Activated naive CD4-positive, alpha-beta T cell (primary cell): Measurements from ENCODE around the gene TLE4.
"Not testable (repeated sequence)": the region's sequence is repeated elsewhere in the genome, so short reads cannot be mapped to it uniquely, and the experiment has no call there.

Experiments
- DNase-seq, 4 experiments: peaks; one replicate each; lab custom pipeline; 2025; lab: John Stamatoyannopoulos, UW

TLE4 gene

DNA sequence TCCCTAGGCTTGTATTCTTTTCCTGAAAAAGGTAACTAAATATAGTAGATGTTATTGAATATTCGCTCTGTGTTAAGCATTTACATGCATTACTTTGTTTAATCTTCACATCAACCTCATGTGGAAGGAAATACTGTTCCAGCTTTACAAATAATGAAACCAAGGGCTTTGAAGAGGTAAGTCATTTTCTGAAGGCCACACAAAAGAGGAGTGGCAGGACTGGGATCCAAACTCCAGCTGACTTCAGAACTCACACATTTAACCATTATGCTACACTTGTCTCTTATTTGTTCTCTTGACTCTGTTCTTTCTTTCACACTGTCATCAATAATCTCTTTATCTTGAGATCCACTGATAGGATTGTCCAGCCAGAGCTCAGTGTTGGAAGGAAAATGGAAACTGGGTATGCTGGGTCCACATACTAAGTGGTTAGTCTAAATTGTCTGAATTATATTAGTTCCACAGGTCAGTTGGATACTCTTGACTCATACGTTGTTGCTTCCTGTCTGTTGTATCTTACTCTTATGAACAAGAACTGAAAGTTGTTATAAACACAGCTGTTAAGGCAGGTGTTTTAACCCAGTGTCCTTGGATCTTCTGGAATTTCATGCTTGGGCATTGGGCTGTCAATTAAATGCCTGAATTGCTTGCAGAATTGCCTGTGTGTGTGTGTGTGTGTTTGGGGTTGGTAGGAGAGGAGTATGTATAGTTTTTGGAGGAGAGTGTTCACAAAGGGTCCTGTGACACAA is 65.6 kb downstream of the TLE4 start:
- no peak for DNase-seq

GRCh38 chr9:79638806-79639205 is 67.0 kb downstream of the TLE4 start:
- DNase-seq, result no peak

DNA sequence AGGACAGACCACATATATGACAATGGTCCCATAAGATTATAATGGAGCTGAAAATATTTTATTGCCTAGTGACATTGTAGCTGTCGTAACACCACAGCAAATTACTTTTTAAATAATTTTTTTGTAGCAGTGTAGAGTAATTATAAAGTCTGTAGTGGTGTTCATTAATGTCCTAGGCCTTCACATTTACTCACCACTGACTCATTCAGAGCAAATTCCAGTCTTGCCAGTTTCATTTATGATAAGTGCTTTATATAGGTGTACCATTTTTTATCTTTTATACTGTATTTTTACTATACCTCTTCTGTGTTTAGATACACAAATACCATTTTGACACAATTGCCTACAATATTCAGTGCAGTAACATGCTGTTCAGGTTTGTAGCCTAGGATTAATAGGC is 67.6 kb downstream of the TLE4 start:
- no peak for DNase-seq

- not testable (repeated sequence) for DNase-seq
Measured at GRCh38 chr9:79640067-79640466, 68.3 kb downstream of the TLE4 start.

DNA sequence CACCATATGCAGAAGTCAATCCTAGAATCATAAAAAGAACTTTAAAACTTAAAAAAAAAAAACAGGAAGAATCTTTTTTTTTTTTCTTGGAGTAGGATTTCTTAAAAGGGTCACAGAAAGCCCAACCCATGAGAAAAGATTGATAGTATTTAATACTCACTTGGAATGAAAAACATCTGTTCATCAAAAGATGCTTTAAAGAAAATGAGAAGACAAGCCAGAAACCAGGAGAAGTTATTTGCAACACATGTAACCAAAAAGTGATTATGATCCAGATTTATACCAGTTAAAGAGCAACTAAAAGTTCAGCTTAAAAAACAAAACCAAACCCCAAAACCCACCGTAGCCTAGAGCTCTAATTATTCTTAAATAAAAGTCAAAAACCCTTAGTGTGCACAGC is 69.3 kb downstream of the TLE4 start:
- DNase-seq, result no peak

DNA sequence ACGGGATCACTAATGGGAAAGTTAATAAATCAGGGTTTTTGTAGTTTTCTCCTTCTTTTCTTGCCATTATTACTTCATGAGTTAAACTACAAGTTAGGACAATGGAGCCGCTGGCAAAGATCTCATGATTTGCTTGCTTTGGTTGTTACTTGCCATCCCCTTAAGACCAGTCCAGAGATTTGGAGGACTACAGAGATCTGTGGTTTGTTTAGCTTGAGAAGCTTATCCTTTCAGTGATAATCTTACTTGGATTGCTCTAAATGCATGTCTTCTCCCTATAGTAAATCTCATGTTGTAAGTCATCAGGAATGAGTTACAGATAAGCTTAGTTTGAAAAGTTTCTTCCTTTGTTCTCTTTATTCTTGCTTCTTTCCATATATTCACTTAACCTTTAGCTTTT is 70.9 kb downstream of the TLE4 start:
- DNase-seq, result no peak

DNA sequence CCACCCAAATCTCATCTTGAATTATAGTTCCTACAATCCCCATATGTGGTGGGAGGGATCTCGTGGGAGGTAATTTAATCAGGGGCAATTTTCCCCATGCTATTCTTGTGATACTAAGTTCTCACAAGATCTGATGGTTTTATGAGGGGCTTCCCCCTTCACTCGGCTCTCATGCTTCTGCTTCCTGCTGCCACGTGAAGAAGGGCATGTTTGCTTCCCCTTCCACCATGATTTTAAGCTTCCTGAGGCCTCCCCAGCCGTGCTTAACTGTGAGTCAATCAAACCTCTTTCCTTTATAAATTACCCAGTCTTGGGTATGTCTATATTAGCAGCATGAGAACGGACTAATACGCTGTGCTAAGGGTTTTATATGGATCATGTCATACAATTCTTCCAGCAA is 72.3 kb downstream of the TLE4 start:
- no peak for DNase-seq

DNA sequence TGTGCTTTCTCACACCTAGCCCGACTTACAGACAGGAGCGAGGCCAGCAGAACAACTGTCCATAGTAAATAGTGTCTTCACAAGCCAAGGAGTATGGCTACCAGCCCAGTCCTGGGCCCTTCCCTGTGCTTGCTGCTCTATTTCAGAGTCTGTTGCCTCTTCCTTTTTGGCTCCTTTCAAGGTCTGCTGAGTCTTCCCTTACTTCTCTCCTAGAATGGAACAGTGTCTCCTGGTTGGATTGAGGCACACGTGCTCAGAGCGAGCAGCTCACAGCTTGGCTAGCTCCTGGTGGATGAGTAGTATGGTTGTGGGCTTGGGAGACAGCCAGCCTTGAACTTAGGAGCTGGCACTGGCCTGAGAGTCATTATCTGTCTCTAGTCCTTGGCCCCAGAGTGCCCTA is 72.8 kb downstream of the TLE4 start:
- no peak for DNase-seq

- no peak for DNase-seq
Measured at GRCh38 chr9:79645110-79645509, 73.3 kb downstream of the TLE4 start.

- no peak for DNase-seq
Measured at GRCh38 chr9:79646096-79646495, 74.3 kb downstream of the TLE4 start.

DNA sequence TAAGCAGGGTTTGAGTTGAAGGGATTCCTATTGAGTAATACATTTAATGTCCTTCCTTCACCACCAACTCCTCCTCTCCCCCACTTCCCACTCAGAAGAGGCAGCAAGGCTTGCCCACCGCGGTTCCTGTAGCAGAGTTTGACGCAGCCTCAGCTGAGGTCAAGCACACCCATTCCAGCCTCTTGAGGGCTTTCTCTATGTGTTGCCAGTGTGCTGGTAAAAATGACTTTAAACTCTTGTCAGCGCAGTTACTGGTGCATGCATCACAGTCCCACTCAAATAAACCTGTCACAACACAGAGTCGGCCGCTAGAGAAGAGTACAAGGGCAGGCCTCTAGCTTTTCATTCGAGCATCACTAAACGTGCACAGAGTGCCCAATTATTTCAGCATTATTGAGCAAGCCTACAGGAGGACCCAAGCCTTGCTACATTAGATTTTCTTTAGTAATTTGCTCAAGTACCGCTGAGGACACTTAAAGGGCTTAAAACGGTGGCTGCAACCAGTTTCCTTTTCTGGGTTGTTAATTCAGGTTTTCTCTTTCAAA is 79.6 kb downstream of the TLE4 start:
- no peak for DNase-seq

GRCh38 chr9:79652598-79652997 is 80.8 kb downstream of the TLE4 start:
- DNase-seq, result no peak

DNA sequence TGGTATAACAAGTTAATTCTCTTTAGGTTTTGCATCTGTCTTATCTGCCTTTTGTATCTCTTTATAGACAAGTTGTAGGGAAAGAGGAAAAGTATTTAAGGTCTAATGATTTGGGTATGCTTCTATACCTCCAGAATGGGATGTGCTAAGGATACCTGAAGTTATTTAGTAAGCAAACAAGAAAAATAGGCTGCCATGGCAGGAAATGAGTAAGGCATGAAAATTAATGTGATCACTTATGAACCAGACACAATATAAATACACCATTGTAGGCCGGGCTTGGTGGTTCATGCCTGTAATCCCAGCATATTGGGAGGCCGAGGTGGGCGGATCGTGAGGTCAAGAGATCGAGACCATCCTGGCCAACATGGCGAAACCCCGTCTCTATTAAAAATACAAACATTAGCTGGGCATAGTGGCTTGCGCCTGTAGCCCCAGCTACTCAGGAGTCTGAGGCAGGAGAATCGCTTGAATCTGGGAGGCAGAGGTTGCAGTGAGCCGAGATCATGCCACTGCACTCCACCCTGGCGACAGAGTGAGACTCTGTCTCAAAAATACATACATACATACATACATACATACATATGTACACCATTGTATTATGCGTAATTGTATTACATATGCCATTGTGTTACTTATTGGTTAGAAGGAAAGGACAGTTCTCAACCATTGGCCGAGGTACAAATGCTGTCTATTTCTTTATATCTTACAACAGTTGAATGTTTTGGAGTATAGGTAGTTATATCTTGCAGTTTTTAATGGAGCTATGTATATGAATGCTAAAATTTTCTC is 83.0 kb downstream of the TLE4 start:
- DNase-seq, result not testable (repeated sequence)

DNA sequence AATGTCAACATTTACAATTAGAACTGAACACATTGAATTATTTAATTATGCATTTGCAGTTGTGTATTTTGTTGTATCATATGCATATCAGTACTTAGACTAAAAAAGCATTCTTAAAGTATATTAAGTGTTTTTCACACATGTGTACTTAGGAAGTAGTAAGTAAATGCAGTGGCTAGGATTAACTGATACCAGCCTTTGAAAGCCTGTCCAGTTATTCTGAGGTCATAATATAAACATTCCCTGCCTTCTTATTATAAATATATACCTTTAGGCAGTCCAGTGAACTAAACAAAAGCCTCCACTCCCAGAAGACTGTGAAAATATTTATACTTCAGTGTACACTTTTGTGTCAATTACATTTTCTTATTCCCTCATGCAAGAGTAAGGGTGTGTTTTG is 83.8 kb downstream of the TLE4 start:
- no peak for DNase-seq

GRCh38 chr9:79656169-79656568 is 84.4 kb downstream of the TLE4 start:
- DNase-seq, result no peak

DNA sequence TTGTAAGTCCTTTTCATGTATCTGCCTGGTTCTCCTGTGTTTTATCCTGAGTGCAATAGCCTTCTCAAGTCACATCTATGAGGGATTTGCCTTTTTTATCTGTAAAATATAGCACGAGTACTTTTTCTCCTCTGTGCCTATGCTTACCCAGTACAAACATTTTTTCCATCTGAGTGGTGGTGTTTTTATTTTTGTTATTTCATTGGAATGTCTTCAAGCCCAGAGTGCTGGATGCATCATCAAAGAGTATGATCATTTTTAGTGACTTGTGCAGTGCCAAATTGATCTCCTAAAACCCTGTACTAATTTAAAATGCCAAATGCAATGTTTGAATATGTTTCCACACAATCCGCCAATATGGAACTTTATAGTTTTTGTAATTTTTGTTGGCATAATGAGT is 86.1 kb downstream of the TLE4 start:
- no peak for DNase-seq

DNA sequence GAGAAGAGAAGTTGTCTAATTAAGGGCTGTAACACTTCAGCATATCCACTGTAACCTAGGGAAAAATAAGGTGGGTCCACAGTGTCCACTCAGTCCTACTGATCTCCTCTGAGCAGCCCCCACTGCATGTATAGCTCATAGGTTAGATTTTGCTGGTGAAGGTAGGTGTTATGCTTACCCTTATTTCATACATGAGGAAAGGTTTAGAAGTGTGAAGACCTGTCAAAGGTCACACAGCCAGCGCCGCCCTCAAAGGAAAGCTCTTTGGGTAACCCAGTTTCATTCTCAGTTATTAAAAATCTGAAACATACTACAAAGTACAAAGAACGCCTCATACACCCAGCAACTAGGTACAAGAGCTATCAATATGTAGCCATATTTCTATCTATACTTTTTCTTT is 87.2 kb downstream of the TLE4 start:
- no peak for DNase-seq

DNA sequence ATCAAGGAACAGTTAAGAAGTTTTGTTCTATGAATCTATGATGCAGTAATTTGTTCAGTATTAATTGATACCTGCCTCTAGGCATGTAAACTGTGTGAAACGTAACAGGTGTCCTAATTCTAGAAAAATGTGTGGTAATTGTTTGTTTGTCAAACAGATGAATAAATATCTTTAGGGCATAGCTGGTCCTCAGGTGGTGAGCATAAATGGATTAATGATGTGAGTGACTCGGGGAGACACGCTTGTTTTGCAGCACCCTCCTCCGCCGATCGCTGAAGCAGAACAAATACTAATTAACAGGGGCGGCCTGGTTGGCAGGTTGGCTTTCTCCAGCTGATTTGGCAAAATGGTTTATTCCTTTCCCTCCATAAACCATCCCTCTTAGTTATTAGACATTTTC is 88.8 kb downstream of the TLE4 start:
- DNase-seq, result no peak

DNA sequence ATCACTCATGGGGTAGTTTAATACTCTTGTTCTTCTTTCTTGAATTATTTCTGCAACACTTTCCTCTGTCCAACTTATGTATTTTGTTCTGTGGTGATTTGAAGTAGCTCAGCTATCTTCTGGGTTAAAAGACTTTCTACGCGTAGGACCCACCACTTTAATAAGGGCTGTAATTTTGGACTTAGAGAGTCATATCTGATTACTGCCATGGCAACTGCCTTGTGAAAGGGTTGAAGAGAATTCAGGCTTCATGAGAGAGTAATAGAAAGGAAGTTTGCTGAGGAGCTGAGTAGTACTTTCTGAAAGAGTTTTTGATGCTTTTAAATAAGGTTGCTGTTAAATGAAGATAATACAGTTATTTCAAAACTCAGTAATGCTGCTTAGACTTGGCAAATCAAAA is 89.5 kb downstream of the TLE4 start:
- no peak for DNase-seq

DNA sequence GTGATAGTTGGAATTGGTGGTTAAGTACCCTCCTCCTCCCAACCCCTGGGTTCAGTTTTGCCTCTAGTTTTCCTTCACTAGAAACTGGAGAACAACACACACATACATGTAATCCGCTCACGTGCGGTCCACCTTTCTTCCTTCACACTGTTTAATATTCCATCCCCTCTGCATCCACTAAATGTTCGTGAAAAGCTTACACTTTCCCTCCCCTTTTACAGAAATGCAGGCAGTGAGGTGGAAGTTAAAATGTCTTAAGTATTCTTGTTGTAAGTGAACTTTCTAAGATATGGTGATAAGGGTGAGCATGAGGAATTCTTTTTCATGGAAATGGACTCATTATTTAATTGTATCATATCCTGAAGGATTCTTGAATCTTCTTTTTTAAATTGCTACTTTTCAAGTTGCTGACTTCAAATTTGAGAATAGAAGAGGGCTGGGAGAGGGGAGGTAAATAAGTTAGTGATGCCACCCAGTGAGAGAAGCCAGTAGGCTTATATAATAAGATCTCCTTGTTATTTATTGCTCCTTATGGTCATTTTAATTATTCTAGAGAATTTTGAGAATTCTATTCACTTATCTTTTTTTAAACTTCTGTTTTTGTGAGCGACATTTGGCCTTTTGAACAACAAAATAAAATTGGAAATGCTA is 90.2 kb downstream of the TLE4 start:
- no peak for DNase-seq

- DNase-seq, result no peak
Measured at GRCh38 chr9:79662537-79662956, 90.8 kb downstream of the TLE4 start.

- DNase-seq, result no peak
Measured at GRCh38 chr9:79663300-79663699, 91.5 kb downstream of the TLE4 start.

- no peak for DNase-seq
Measured at GRCh38 chr9:79663878-79664277, 92.1 kb downstream of the TLE4 start.
